Naive thymus-derived CD4-positive, alpha-beta T cell (primary cell): ENCODE data around the gene SVOPL. TPM values are rescaled to one million over a fixed set of nuclear protein-coding genes. Genes with fewer than 3 reads are reported as not detected.

ENCODE experiments used
- ATAC-seq: fragments of 150-1000 bp; cut with Tn5 transposase; 2 replicates; pipeline ENCODE4 v1.10.0; 2021; ENCODE audit warnings: mild to moderate bottlenecking, moderate library complexity
- CTCF ChIA-PET: fragments of 350-600 bp; sonication (Branson Sonifier 250); formaldehyde crosslinking; loops from one replicate; lab custom pipeline; 2021; ENCODE audit warnings: antibody characterized with exemption; lab: Charles Lee
- POLR2A ChIA-PET: fragments of 350-600 bp; sonication (Branson Sonifier 250); formaldehyde crosslinking; loops from one replicate; lab custom pipeline; 2021; ENCODE audit warnings: antibody characterized with exemption, inconsistent platforms; lab: Charles Lee
- DNase-seq, 9 donors: peaks; one replicate each; pipeline versions ENCODE4 v3.0.0 to v3.0.0-alpha.2; 2020 to 2022; ENCODE audit warnings: mixed read lengths in 1 of 9
- H3K27ac ChIP-seq: one replicate; pipeline ENCODE4 v1.7.0; 2013; ENCODE audit warnings: mild to moderate bottlenecking, low read depth, low read length, moderate library complexity
- H3K27me3 ChIP-seq, 2 donors: one replicate each; pipeline ENCODE4 v1.7.0; 2013; ENCODE audit warnings: low read length in 2 of 2, mild to moderate bottlenecking in 2 of 2, moderate library complexity in 2 of 2; ENCODE audit not compliant: control insufficient read depth in 2 of 2, insufficient read depth in 2 of 2
- H3K36me3 ChIP-seq, 3 experiments: 1 replicate in 2 of 3; 2 replicates in 1 of 3; pipeline ENCODE4 v1.7.0; 2013; ENCODE audit warnings: low read length in 3 of 3, mild to moderate bottlenecking in 3 of 3, moderate library complexity in 1 of 3; ENCODE audit not compliant: insufficient read depth in 3 of 3, control insufficient read depth in 2 of 3
- H3K4me1 ChIP-seq, 2 donors: one replicate each; pipeline ENCODE4 v1.7.0; 2013; ENCODE audit warnings: low read length in 2 of 2, mild to moderate bottlenecking in 2 of 2, moderate library complexity in 1 of 2; ENCODE audit not compliant: control insufficient read depth in 2 of 2, insufficient read depth in 2 of 2
- H3K4me3 ChIP-seq: 2 replicates; pipeline ENCODE4 v1.7.0; 2013; ENCODE audit warnings: mild to moderate bottlenecking, low read length
- H3K9me3 ChIP-seq, 3 experiments: 1 replicate in 2 of 3; 2 replicates in 1 of 3; pipeline ENCODE4 v1.7.0; 2013; ENCODE audit warnings: low read length in 3 of 3; ENCODE audit not compliant: control insufficient read depth in 2 of 3
- H3K27ac Mint-ChIP-seq, 9 donors: one replicate each; pipeline ENCODE4 v1.8.0; 2020 to 2022; ENCODE audit warnings: mixed read lengths in 9 of 9, mild to moderate bottlenecking in 8 of 9, moderate library complexity in 5 of 9, inconsistent platforms in 2 of 9
- H3K27me3 Mint-ChIP-seq, 5 donors: one replicate each; pipeline ENCODE4 v1.8.0; 2021 to 2022; ENCODE audit warnings: mixed read lengths in 5 of 5, mild to moderate bottlenecking in 1 of 5
- H3K36me3 Mint-ChIP-seq, 5 donors: one replicate each; pipeline ENCODE4 v1.8.0; 2020 to 2022; ENCODE audit warnings: mixed read lengths in 5 of 5, mild to moderate bottlenecking in 3 of 5, inconsistent platforms in 1 of 5
- H3K4me1 Mint-ChIP-seq, 7 donors: one replicate each; pipeline ENCODE4 v1.8.0; 2020 to 2022; ENCODE audit warnings: mixed read lengths in 7 of 7, mild to moderate bottlenecking in 3 of 7, inconsistent platforms in 1 of 7
- H3K4me3 Mint-ChIP-seq, 10 donors: one replicate each; pipeline ENCODE4 v1.8.0; 2020 to 2022; ENCODE audit warnings: mild to moderate bottlenecking in 10 of 10, mixed read lengths in 10 of 10, moderate library complexity in 6 of 10, inconsistent platforms in 2 of 10
- H3K9me3 Mint-ChIP-seq, 11 donors: one replicate each; pipeline ENCODE4 v1.8.0; 2020 to 2022; ENCODE audit warnings: mixed read lengths in 11 of 11, mild to moderate bottlenecking in 4 of 11, inconsistent platforms in 1 of 11, moderate library complexity in 1 of 11
- intact Hi-C, 2 donors: fragments of 100-400 bp; cut with micrococcal nuclease; formaldehyde crosslinking; loops; one replicate each; pipeline ENCODE4 v1.15.1; 2023
- polyA plus RNA-seq, 2 donors: library from polyadenylated mRNA; unstranded; fragments of 300-500 nt; fragmentation: Illumina TruSeq; gene quantifications; one replicate each; pipeline ENCODE4 v1.2.3, GENCODE V29; 2021
- total RNA-seq, 6 experiments: library from RNA in 5 of 6; stranded (reverse) in 5 of 6; gene quantifications; 1 replicate in 5 of 6; 2 replicates in 1 of 6; pipeline ENCODE4 v1.2.3 and lab custom pipeline; 2021 to 2026

SVOPL gene
- total and polyA plus RNA-seq, 7 experiments from 2014 or later: 0.47 to 0.74 (median 0.64) TPM; not detected in 4

DNA sequence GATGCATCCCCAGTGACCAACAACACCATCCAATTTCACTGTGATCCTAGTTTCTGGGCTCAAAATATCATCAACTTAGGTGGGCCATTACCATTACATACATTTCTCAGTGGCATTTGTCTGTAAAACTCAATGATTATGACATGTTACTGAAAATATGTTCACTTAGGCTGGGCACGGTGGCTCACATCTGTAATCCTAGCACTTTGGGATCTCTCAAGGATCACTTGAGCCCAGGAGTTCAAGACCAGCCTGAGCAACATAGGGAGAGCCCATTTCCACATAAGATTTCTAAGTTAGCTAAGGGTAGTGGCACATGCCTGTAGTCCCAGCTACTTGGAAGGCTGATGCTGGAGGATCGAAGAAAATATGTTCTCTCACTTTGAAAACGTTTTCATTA lies 150.1 kb downstream of the SVOPL start:
- H3K9me3 Mint-ChIP-seq: peaks cover 3 to 57% (median 14%) of the 10 kb centered on the region in 11 donors
- no peaks in the 10 kb centered on the region for H3K27me3 Mint-ChIP-seq
- ChIA-PET CTCF (no interaction called here), POLR2A (no interaction called here)
- ATAC-seq (no peak), DNase-seq (no peak)
- Histone ChIP-seq H3K36me3 (peaks cover 5 to 55% (median 10%) of the 10 kb centered on the region in 3 experiments), H3K27me3 (no peaks in the 10 kb centered on the region), H3K9me3 (peaks cover 0 to 4% (median 3%) of the 10 kb centered on the region in 3 experiments), H3K4me1 (no peaks in the 10 kb centered on the region), H3K27ac (no peak overlapping the region), H3K4me3 (no peak overlapping the region)
- no peak overlapping the region for H3K27ac Mint-ChIP-seq
- intact Hi-C loops: loop anchor here in 1 of 2 donors (10.0 kb wide), 1 partner anchor 86 kb away; the partner anchor contains the start of gene TRIM24
- H3K4me3 Mint-ChIP-seq: no peak overlapping the region
- peaks cover 50 to 93% (median 89%) of the 10 kb centered on the region in 5 donors for H3K36me3 Mint-ChIP-seq
- H3K4me1 Mint-ChIP-seq: no peaks in the 10 kb centered on the region

GRCh38 chr7:138550337-138550736 lies 150.8 kb downstream of the SVOPL start:
- CTCF ChIA-PET: no interaction called here
- intact Hi-C loops: loop anchor here in 1 of 2 donors (10.0 kb wide), 1 partner anchor 86 kb away; the partner anchor contains the start of gene TRIM24

GRCh38 chr7:138549082-138549481 lies 152.1 kb downstream of the SVOPL start:
- Mint-ChIP-seq H3K9me3 (peaks cover 2 to 42% (median 19%) of the 10 kb centered on the region in 11 donors), H3K4me3 (no peak overlapping the region), H3K27me3 (no peaks in the 10 kb centered on the region), H3K4me1 (peaks cover 0 to 1% (median 0%) of the 10 kb centered on the region in 7 donors), H3K36me3 (peaks cover 53 to 94% (median 91%) of the 10 kb centered on the region in 5 donors), H3K27ac (peak overlapping the region in 2 of 9 donors; percentile 37 to 53)
- DNase-seq (no peak), ATAC-seq (no peak)
- Histone ChIP-seq H3K4me1 (no peaks in the 10 kb centered on the region), H3K27me3 (no peaks in the 10 kb centered on the region), H3K36me3 (peaks cover 0 to 37% (median 10%) of the 10 kb centered on the region in 3 experiments), H3K9me3 (no peaks in the 10 kb centered on the region), H3K27ac (no peak overlapping the region), H3K4me3 (no peak overlapping the region)
- POLR2A ChIA-PET: no interaction called here
- intact Hi-C loops: no loop called here
- CTCF ChIA-PET: no interaction called here

More at GRCh38 chr7:138550337-138550736, 150.8 kb downstream of the SVOPL start:
- Histone ChIP-seq H3K27ac (no peak overlapping the region), H3K27me3 (no peaks in the 10 kb centered on the region), H3K36me3 (peaks cover 5 to 47% (median 10%) of the 10 kb centered on the region in 3 experiments), H3K4me3 (no peak overlapping the region), H3K9me3 (peaks cover 0 to 4% (median 0%) of the 10 kb centered on the region in 3 experiments), H3K4me1 (no peaks in the 10 kb centered on the region)
- H3K27ac Mint-ChIP-seq: no peak overlapping the region
- no peak for ATAC-seq
- H3K27me3 Mint-ChIP-seq: no peaks in the 10 kb centered on the region
- H3K36me3 Mint-ChIP-seq: peaks cover 56 to 93% (median 90%) of the 10 kb centered on the region in 5 donors
- no peak for DNase-seq
- POLR2A ChIA-PET: no interaction called here
- H3K4me1 Mint-ChIP-seq: no peaks in the 10 kb centered on the region
- no peak overlapping the region for H3K4me3 Mint-ChIP-seq
- peaks cover 4 to 52% (median 14%) of the 10 kb centered on the region in 11 donors for H3K9me3 Mint-ChIP-seq

GRCh38 chr7:138546829-138547228 lies 154.3 kb downstream of the SVOPL start:
- no peak overlapping the region for H3K27ac Mint-ChIP-seq
- intact Hi-C loops: no loop called here
- Histone ChIP-seq H3K9me3 (no peaks in the 10 kb centered on the region), H3K27ac (no peak overlapping the region), H3K36me3 (peaks cover 0 to 16% (median 10%) of the 10 kb centered on the region in 3 experiments), H3K27me3 (no peaks in the 10 kb centered on the region), H3K4me1 (no peaks in the 10 kb centered on the region), H3K4me3 (no peak overlapping the region)
- peaks cover 0 to 5% (median 0%) of the 10 kb centered on the region in 7 donors for H3K4me1 Mint-ChIP-seq
- no peak for ATAC-seq
- CTCF ChIA-PET: no interaction called here
- H3K4me3 Mint-ChIP-seq: no peak overlapping the region
- peaks cover 0 to 28% (median 6%) of the 10 kb centered on the region in 11 donors for H3K9me3 Mint-ChIP-seq
- no peak for DNase-seq
- POLR2A ChIA-PET: no interaction called here
- H3K27me3 Mint-ChIP-seq: no peaks in the 10 kb centered on the region
- peaks cover 53 to 87% (median 83%) of the 10 kb centered on the region in 5 donors for H3K36me3 Mint-ChIP-seq

DNA sequence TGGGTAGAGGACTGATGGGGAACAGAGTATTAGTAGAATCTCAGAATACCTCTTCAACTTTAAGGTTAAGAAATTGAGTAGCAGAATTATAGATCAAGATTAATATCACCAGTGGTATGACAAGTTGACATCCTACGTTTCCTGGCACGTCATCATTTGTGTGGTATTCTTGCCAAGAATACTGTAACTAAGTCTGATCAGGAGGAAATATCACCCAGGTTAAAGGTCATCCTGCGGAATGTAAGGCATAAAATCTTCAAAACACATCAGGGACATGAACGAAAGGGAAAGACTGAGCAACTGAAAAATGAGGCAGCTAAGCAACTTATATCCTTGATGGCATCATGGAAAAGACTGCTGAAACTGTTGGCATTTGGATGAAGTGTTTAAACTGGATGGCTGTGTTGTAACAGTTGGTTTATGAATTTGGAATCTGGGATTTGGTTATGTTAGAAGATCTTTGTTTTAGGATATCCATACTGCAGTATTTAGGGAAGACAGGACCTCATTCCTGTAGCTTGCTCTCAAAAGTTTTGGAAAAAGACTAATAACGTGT lies 155.0 kb downstream of the SVOPL start:
- Histone ChIP-seq H3K4me1 (no peaks in the 10 kb centered on the region), H3K9me3 (no peaks in the 10 kb centered on the region), H3K4me3 (no peak overlapping the region), H3K36me3 (peaks cover 0 to 14% (median 6%) of the 10 kb centered on the region in 3 experiments), H3K27me3 (no peaks in the 10 kb centered on the region), H3K27ac (no peak overlapping the region)
- Mint-ChIP-seq H3K27ac (no peak overlapping the region), H3K4me3 (no peak overlapping the region), H3K9me3 (peaks cover 0 to 27% (median 5%) of the 10 kb centered on the region in 11 donors), H3K4me1 (peaks cover 0 to 6% (median 0%) of the 10 kb centered on the region in 7 donors), H3K36me3 (peaks cover 55 to 87% (median 83%) of the 10 kb centered on the region in 5 donors), H3K27me3 (no peaks in the 10 kb centered on the region)
- intact Hi-C loops: no loop called here
- ATAC-seq (no peak), DNase-seq (no peak)
- ChIA-PET CTCF (no interaction called here), POLR2A (no interaction called here)

- Mint-ChIP-seq H3K27me3 (no peaks in the 10 kb centered on the region), H3K4me3 (no peak overlapping the region), H3K36me3 (peaks cover 55 to 86% (median 81%) of the 10 kb centered on the region in 5 donors), H3K9me3 (peaks cover 0 to 22% (median 4%) of the 10 kb centered on the region in 11 donors), H3K27ac (no peak overlapping the region), H3K4me1 (peaks cover 0 to 6% (median 0%) of the 10 kb centered on the region in 7 donors)
- Histone ChIP-seq H3K27ac (no peak overlapping the region), H3K4me3 (no peak overlapping the region), H3K4me1 (no peaks in the 10 kb centered on the region), H3K9me3 (no peaks in the 10 kb centered on the region), H3K27me3 (no peaks in the 10 kb centered on the region), H3K36me3 (peaks cover 0 to 17% (median 0%) of the 10 kb centered on the region in 3 experiments)
- DNase-seq: no peak
- CTCF ChIA-PET: no interaction called here
- intact Hi-C loops: no loop called here
- ATAC-seq: no peak
- POLR2A ChIA-PET: no interaction called here
These were observed 156.0 kb downstream of the SVOPL start for GRCh38 chr7:138545123-138545522.
